HG02884 (cell line): ENCODE results near the gene CNTNAP2.

ENCODE experiments used
- ATAC-seq: cut with Tn5 transposase; IDR thresholded peaks from one replicate; pipeline ENCODE4 v1.9.1; 2021; ENCODE audit warnings: mild to moderate bottlenecking, moderate library complexity; ENCODE audit not compliant: unreplicated experiment

Gene CNTNAP2

DNA sequence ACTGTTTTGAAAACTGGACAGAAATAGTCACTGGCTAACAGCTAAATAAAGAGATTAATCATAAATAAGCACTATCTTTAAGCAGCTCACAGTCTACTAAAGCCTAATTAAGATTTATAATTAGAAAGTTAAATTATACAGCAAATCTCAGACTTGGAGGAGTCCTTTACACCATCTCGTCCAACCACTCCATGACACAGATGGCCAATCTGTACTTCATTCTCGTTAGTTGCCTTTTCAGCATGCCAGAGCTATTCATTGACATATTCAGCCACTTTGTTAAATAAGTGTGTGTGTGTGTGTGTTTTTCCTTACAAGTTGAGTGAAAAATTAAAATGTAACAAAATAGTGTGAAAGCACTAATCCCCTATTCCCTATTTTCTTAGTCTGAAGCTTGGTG is 1066.7 kb downstream of the CNTNAP2 start:
- no peak for ATAC-seq

- ATAC-seq = no peak
Measured at GRCh38 chr7:147188467-147188866, 1071.9 kb downstream of the CNTNAP2 start.

DNA sequence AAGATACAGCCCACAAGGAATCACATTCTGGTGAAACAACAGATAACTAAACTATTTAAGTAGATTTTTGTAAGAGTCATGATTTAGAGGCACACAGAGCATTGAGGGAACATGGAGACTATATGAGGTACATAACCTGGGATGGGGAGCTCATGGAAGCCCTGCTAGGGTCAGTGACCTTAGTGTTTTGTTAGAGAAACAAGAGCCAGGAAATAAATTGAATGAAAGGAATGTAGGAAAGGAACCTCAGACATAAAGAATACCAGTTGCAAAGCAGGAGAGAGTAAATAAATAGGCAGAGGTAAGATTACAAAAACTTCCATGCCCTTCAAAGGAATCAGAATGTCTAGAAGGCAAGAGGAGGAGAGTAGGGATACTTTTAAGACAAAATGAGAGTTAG is 1076.9 kb downstream of the CNTNAP2 start:
- ATAC-seq = no peak

GRCh38 chr7:147196481-147196880 is 1079.9 kb downstream of the CNTNAP2 start:
- ATAC-seq = no peak

DNA sequence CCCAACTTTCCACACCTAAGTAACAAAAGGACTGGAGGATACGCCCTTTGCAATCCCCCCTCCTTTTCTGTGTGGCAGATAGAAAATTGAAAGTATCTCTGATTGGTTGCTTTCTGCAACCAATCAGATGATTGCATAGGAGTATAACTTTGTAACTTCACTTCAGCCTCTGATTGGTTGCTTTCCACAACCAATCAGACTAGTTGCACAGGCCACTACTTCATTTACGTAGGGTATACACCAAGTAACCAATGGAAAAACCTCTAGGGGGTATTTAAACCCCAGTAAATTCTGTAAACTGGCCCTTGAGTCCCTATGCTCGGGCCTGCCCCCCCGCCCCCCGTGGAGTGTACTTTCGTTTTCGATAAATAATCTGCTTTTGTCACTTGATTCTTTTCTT is 1080.4 kb downstream of the CNTNAP2 start:
- no peak for ATAC-seq

- ATAC-seq = no peak
Measured at GRCh38 chr7:147199868-147200267, 1083.3 kb downstream of the CNTNAP2 start.

- no peak for ATAC-seq
Measured at GRCh38 chr7:147207988-147208387, 1091.4 kb downstream of the CNTNAP2 start.

DNA sequence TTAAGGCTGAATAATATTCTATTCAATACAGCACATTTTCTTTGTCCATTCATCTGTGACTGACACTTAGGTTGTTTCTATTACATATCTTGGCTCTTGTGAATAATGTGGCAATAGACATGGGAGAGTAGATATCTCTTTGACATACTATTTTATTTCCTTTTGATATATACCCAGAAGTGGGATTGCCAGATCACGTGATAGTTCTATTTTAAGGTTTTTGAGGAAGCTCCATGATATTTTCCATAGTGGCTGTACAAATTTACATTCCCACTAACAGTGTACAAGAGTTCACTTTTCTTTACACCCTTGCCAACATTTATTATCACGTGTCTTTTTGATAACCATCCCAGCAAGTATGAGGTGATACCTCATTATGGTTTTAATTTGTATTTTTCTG is 1114.7 kb downstream of the CNTNAP2 start:
- ATAC-seq = no peak

- no peak for ATAC-seq
Measured at GRCh38 chr7:147235645-147236382, 1119.2 kb downstream of the CNTNAP2 start.

- no peak for ATAC-seq
Measured at GRCh38 chr7:147240468-147240867, 1123.9 kb downstream of the CNTNAP2 start.

DNA sequence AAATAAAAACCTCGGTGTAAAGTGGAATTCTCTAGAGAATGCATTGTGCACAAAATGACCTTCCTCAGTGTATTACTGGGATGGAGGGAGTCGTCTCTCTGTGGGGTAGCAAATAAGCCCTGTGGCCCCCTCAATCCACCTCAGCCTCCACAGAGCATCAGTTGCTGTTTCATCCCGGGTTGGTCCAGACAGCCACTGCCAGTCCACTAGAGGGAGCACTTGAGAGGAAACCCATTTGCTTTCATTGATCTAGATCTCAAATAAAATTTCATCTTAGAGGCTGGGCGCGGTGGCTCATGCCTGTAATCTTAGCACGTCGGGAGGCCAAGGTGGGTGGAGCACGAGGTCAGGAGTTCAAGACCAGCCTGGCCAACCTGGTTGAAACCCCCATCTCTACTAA is 1128.7 kb downstream of the CNTNAP2 start:
- peak; percentile 89 for ATAC-seq

DNA sequence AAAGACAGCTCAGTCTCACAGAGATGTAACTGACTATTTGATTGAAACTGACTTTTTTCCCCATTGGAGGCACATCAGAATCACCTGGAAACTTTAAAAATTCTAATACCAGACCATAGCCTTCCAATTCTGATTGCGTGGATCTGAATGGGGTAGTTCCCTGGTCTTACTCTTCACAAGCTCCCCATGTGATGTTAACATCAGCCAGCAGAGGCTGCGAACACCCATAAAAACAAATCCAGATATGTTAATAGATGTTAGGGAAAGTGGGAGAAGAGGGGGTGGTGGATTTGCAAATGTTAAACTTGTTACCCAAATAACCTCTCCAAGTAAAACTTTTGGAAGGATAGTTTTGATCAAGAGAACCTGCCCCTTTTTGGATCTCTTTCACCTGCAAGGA is 1133.4 kb downstream of the CNTNAP2 start:
- ATAC-seq = no peak

DNA sequence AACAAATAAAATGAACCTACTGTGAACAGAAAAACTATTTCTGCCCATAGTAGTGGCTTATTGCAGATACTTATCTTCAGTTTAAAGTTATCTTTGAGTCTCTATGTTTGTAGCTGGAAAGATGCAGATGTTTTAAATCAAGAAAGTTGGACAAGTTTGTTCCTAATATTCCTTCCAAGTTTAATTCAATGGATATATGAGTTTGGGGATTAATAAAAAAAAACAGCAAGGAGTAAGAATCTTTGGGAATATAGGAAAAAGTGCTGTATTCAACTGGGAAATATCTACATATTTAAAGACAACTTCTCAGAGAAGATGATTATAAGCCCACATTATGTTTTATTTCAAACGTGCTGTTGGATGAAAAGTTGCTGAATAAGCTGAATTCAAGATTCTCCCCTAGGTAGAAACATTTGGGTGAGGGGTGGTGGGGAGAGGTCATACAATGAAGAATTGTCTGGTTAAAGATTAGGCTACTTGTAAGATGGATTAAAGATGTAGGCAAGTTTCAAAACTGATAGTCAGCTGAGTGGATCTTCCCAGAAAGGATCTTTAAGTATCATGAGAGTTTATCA is 1135.2 kb downstream of the CNTNAP2 start:
- no peak for ATAC-seq

DNA sequence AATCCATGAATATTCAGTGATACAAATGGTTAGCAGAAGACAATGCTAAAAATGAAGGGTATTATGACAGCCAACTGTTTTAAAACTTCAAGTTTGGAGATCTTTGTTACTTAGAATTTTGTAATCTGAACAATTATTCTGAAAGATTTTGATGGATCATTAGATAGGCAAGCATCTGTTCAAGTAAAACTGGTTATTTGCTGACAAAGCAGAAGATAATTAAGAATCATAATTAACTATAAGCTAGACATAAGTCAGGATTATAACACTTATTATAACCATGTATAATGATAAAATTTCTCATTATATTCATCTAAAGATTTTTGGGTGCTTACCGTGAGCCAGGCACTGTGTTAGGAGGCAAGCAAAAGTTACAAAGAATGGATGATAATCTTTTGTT is 1145.1 kb downstream of the CNTNAP2 start:
- ATAC-seq = no peak

DNA sequence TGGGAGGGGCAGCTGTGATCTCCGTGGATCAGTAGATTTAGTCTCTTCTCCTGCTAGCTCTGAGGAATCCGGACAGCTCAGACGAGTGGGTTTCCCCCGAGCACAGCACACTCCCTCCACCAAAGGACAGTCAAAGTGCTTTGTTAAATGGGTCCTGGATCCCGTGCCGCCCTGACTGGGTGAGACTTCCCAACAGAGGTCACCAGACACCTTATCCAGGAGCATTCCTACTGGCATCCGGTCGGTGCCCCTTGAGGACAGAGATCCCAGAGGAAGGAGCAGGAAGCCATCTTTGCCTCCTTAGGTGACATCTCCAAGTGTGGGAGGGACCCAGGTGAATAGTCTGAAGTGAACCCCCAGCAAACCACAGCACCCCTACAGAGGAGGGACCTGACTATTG is 1148.9 kb downstream of the CNTNAP2 start:
- no peak for ATAC-seq

- ATAC-seq = no peak
Measured at GRCh38 chr7:147276106-147276505, 1159.5 kb downstream of the CNTNAP2 start.

- no peak for ATAC-seq
Measured at GRCh38 chr7:147276783-147277370, 1160.3 kb downstream of the CNTNAP2 start.

DNA sequence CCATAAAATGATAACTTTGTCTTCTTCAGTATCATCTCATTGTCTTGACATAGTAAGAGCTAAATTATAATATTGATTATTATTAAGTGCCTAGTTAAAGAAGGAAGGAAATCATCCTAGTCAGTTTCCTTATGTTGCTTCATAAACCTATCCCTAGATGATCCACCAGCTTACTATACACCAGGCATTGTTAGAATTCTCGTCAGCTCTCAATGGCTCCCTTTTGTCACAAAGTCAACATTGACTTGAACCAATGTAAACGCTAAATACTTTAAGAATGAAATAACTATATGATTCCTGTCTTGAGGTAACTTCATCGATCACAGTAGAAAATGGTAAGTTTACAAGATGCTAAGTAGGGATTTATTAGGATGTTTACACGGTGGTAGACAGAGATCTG is 1162.9 kb downstream of the CNTNAP2 start:
- no peak for ATAC-seq

- ATAC-seq = no peak
Measured at GRCh38 chr7:147279964-147280374, 1163.4 kb downstream of the CNTNAP2 start.

DNA sequence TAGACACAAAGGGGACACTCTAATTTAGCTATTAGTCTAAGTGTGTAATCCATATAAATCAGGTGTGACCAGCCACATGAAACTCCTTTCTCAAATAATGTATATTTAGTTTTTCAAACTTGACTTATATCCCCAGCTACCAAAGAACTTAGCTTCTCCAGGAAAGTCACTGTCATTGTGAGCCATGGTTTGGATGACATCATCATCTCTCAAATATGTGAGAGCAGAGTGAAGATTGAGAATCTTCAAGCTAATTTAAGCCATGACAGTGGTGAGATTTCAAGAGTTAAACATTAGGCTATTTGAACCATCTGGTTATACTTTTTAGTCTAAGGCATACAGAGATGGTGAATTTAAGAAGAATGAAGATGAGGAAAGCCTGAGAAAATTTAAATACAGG is 1165.6 kb downstream of the CNTNAP2 start:
- ATAC-seq = no peak

GRCh38 chr7:147296201-147296600 is 1179.6 kb downstream of the CNTNAP2 start:
- no peak for ATAC-seq

DNA sequence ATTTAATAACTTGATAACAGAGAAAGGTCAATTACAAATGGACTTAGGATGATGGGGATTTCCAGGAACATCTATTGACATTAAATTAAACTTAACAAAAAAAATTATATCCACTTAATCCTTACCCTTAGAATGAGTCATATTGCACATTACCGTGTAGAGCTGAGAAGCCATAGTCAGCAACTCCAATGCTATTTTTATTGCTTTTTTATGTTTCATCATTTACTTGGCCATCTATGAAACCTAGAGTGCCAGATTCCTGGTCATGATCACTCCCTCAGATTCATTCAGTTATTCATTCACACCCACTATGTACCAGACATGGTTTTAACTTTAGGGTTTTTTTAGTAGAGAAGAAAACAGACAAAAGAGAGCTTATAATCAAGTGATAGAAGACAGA is 1180.4 kb downstream of the CNTNAP2 start:
- ATAC-seq = no peak
